Measurements from ENCODE around the gene PLA2G5. TPM values are rescaled to one million over a fixed set of nuclear protein-coding genes. Genes with fewer than 3 reads are reported as not detected.

The PLA2G5 gene
- total and polyA plus RNA-seq, 2 of the 4 experiments (the other 2 are of a cell fraction): not detected

DNA sequence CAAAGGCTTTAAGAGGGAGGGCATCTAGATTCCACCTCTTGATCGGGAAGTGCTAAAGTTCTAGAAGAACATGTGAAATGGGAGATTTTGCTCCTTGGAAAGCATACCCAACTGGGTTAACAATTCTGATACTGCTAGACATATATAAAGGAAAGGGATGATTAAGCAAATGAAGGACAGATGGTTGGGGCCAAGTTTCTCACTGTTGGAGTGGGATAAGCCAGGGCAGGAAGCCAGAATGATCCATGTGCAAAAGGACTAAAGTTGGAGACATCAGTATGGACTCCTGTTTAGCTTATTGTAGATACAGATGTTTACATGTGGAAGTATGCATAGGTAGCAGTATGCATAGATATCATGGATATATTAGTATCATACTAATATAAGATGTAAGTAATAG, 16.8 kb downstream of the PLA2G5 start:
- no peaks in the 10 kb centered on the region for H4K20me1 ChIP-seq (ENCODE audit: insufficient read depth, low read length)
- H2AK5ac ChIP-seq (ENCODE audit: low read depth, low read length): no peak overlapping the region
- no peak overlapping the region for H2AFZ ChIP-seq (replicated peaks; ENCODE audit: low read length, poor library complexity)
- no peak overlapping the region for H4K8ac ChIP-seq (ENCODE audit: low read depth in 2 of 2, low read length in 2 of 2)
- no peak overlapping the region for H3K4ac ChIP-seq (ENCODE audit: low read depth, low read length)
- no peak overlapping the region for H4K5ac ChIP-seq (ENCODE audit: low read depth, low read length)
- H4K91ac ChIP-seq (ENCODE audit: insufficient read depth, low read depth, low read length): no peak overlapping the region
- CTCF ChIA-PET: interaction anchor here (0.6 kb wide), 1 partner anchor 90 kb away, joined by 7 read pairs; no protein-coding TSS in a partner anchor
- no peak overlapping the region for H3K27ac ChIP-seq (ENCODE audit: insufficient read depth, low read length)
- TF ChIP-seq, protein P1, sequence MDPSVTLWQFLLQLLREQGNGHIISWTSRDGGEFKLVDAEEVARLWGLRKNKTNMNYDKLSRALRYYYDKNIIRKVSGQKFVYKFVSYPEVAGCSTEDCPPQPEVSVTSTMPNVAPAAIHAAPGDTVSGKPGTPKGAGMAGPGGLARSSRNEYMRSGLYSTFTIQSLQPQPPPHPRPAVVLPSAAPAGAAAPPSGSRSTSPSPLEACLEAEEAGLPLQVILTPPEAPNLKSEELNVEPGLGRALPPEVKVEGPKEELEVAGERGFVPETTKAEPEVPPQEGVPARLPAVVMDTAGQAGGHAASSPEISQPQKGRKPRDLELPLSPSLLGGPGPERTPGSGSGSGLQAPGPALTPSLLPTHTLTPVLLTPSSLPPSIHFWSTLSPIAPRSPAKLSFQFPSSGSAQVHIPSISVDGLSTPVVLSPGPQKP (IDR thresholded peaks at IDR 0.05; ENCODE audit: borderline replicate concordance, low read depth, low read length): no peak
- TF ChIP-seq RAD21 (IDR thresholded peaks at IDR 0.05; ENCODE audit: low read length): no peak
- no peak for TF ChIP-seq USF2 (IDR thresholded peaks at IDR 0.05; ENCODE audit: low read depth, low read length)
- TF ChIP-seq NFE2L2 (IDR thresholded peaks at IDR 0.05; ENCODE audit: low read depth, low read length): no peak
- TF ChIP-seq RFX5 (IDR thresholded peaks at IDR 0.05; ENCODE audit: low read depth, low read length): no peak
- TF ChIP-seq CHD1 (IDR thresholded peaks at IDR 0.05; ENCODE audit: low read depth, low read length): no peak
- TF ChIP-seq MAZ (IDR thresholded peaks at IDR 0.05; ENCODE audit: borderline replicate concordance, low read depth, low read length): no peak
- dilution Hi-C loops (cut with HindIII; ENCODE audit: low sequenced_read_pairs, unreplicated experiment): no loop called here
- no peak overlapping the region for H2BK20ac ChIP-seq (ENCODE audit: low read depth, low read length)
- intact Hi-C loops (cut with micrococcal nuclease): no loop called here
- H2BK15ac ChIP-seq (ENCODE audit: low read depth, low read length): no peak overlapping the region
- DNase-seq: no peak
- in situ Hi-C loops (cut with MboI; ENCODE audit: low sequenced_read_pairs): no loop called here
- BruUV-seq (replicated peaks): no TSS peak
- no peaks in the 10 kb centered on the region for H3K36me3 ChIP-seq (ENCODE audit: control insufficient read depth, insufficient read depth, low read length)
- no peak for ATAC-seq (ENCODE audit: low read depth)
- H3K4me2 ChIP-seq (ENCODE audit: low read depth, low read length): no peak overlapping the region
- no peak overlapping the region for H3K14ac ChIP-seq (replicated peaks; ENCODE audit: low read depth, low read length)
- H3K9me3 ChIP-seq (ENCODE audit: control insufficient read depth, insufficient read depth, low read length): no peaks in the 10 kb centered on the region
- H3K23ac ChIP-seq (ENCODE audit: low read depth, low read length): no peak overlapping the region
- no peak overlapping the region for H3K18ac ChIP-seq (ENCODE audit: low read depth, low read length)
- H3K56ac ChIP-seq (ENCODE audit: extremely low read depth, insufficient read depth, low read length): no peak overlapping the region
- no CpG with 5 or more reads among the region's 1 CpG for WGBS, 2 experiments (ENCODE audit: extremely low coverage in 2 of 2, insufficient read length in 1 of 2)
- no peak overlapping the region for H3K4me3 ChIP-seq (ENCODE audit: insufficient read depth, low read depth, low read length)
- no peaks in the 10 kb centered on the region for H3K4me1 ChIP-seq (ENCODE audit: control insufficient read depth, insufficient read depth, low read length)
- no peaks in the 10 kb centered on the region for H3K79me1 ChIP-seq (ENCODE audit: low read depth in 1 of 2, low read length in 2 of 2)
- H2BK120ac ChIP-seq (ENCODE audit: low read depth, low read length): no peak overlapping the region
- H3K9ac ChIP-seq (ENCODE audit: low read depth, low read length): no peak overlapping the region
- peaks cover 22% of the 10 kb centered on the region for H3K27me3 ChIP-seq (ENCODE audit: control insufficient read depth, insufficient read depth, low read length)
- H2BK5ac ChIP-seq (ENCODE audit: low read depth, low read length, poor library complexity, severe bottlenecking): no peak overlapping the region
- no peaks in the 10 kb centered on the region for H3K9me1 ChIP-seq (ENCODE audit: insufficient read depth, low read length)
- POLR2A ChIA-PET (ENCODE audit: unreplicated experiment): no interaction called here
- no peak overlapping the region for H2AK9ac ChIP-seq (replicated peaks; ENCODE audit: low read depth, low read length, poor library complexity)

All from IMR-90 (cell line).